Ovary (tissue), 3 donors: ENCODE results near the gene RNU1-4.
"Not testable (repeated sequence)": the region's sequence is repeated elsewhere in the genome, so short reads cannot be mapped to it uniquely, and the experiment has no call there.

Experiments
- CTCF ChIP-seq, 3 donors: fragments of 450-650 bp in 2 of 3; fragments of 200-600 bp in 1 of 3; IDR thresholded peaks; one replicate each; pipeline versions ENCODE4 v1.5.1 to v1.8.0; 2016 to 2022; ENCODE audit warnings: antibody characterized with exemption in 3 of 3, mild to moderate bottlenecking in 1 of 3
- POLR2A ChIP-seq: fragments of 450-650 bp; IDR thresholded peaks from one replicate; pipeline ENCODE4 v1.6.1; 2017; ENCODE audit warnings: antibody characterized with exemption, mild to moderate bottlenecking, moderate library complexity
- donor health status: DM: no; HTN: no; CAD: no.

GRCh38 chr1:16710618-16711017 is 29.7 kb upstream of the RNU1-4 start:
- not testable (repeated sequence) for TF ChIP-seq CTCF (IDR thresholded peaks at IDR 0.05); POLR2A
